ENCODE results near the gene PRIM2.
"Not testable (repeated sequence)": the region's sequence is repeated elsewhere in the genome, so short reads cannot be mapped to it uniquely, and the experiment has no call there.

DNA sequence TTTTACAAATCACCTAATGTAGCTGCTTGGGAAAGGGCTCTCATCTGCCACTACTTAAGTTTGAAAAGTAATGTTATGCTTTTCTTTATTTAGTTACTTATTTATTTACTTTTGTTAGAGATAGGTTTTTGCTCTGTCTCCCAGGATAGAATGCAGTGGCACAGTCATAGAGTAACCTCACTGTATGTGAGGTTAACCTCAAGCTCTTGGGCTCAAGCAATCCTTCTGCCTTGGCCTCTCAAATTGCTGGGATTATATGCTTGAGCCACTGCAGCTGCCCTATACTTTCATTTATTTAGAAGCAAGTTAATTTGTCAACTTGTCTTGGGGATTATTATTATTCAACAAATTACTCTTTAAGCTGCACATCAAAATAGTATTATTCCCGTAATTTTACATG lies 255.4 kb downstream of the PRIM2 start:
- TF ChIP-seq, protein P1, sequence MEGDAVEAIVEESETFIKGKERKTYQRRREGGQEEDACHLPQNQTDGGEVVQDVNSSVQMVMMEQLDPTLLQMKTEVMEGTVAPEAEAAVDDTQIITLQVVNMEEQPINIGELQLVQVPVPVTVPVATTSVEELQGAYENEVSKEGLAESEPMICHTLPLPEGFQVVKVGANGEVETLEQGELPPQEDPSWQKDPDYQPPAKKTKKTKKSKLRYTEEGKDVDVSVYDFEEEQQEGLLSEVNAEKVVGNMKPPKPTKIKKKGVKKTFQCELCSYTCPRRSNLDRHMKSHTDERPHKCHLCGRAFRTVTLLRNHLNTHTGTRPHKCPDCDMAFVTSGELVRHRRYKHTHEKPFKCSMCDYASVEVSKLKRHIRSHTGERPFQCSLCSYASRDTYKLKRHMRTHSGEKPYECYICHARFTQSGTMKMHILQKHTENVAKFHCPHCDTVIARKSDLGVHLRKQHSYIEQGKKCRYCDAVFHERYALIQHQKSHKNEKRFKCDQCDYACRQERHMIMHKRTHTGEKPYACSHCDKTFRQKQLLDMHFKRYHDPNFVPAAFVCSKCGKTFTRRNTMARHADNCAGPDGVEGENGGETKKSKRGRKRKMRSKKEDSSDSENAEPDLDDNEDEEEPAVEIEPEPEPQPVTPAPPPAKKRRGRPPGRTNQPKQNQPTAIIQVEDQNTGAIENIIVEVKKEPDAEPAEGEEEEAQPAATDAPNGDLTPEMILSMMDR (IDR thresholded peaks at IDR 0.05; ENCODE audit: insufficient read depth, low read length), result not testable (repeated sequence)
- TF ChIP-seq, protein P2, sequence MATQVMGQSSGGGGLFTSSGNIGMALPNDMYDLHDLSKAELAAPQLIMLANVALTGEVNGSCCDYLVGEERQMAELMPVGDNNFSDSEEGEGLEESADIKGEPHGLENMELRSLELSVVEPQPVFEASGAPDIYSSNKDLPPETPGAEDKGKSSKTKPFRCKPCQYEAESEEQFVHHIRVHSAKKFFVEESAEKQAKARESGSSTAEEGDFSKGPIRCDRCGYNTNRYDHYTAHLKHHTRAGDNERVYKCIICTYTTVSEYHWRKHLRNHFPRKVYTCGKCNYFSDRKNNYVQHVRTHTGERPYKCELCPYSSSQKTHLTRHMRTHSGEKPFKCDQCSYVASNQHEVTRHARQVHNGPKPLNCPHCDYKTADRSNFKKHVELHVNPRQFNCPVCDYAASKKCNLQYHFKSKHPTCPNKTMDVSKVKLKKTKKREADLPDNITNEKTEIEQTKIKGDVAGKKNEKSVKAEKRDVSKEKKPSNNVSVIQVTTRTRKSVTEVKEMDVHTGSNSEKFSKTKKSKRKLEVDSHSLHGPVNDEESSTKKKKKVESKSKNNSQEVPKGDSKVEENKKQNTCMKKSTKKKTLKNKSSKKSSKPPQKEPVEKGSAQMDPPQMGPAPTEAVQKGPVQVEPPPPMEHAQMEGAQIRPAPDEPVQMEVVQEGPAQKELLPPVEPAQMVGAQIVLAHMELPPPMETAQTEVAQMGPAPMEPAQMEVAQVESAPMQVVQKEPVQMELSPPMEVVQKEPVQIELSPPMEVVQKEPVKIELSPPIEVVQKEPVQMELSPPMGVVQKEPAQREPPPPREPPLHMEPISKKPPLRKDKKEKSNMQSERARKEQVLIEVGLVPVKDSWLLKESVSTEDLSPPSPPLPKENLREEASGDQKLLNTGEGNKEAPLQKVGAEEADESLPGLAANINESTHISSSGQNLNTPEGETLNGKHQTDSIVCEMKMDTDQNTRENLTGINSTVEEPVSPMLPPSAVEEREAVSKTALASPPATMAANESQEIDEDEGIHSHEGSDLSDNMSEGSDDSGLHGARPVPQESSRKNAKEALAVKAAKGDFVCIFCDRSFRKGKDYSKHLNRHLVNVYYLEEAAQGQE (IDR thresholded peaks at IDR 0.05; ENCODE audit: insufficient replicate concordance, low read depth), result not testable (repeated sequence)
- TF ChIP-seq POLR2AphosphoS5 (IDR thresholded peaks at IDR 0.05; ENCODE audit: low read depth); GABPA (IDR thresholded peaks at IDR 0.05; ENCODE audit: low read depth); SPI1 (IDR thresholded peaks at IDR 0.05; ENCODE audit: borderline replicate concordance, low read depth): not testable (repeated sequence)
